T-helper 2 cell (primary cell): ENCODE data around the gene FARS2.
"Not testable (repeated sequence)": the region's sequence is repeated elsewhere in the genome, so short reads cannot be mapped to it uniquely, and the experiment has no call there.

Source experiments
- DNase-seq, 5 experiments: peaks; one replicate each; pipeline versions ENCODE4 v3.0.0 to v3.0.0-alpha.2; 2012 to 2022

Gene FARS2

GRCh38 chr6:5767471-5767870, 506.2 kb downstream of the FARS2 start:
- no peak for DNase-seq

GRCh38 chr6:5771211-5771610, 509.9 kb downstream of the FARS2 start:
- no peak for DNase-seq

GRCh38 chr6:5771759-5772390, 510.6 kb downstream of the FARS2 start:
- DNase-seq: no peak

- no peak for DNase-seq
Observed at GRCh38 chr6:5772408-5773120, 511.3 kb downstream of the FARS2 start.

GRCh38 chr6:5776104-5776503, 514.8 kb downstream of the FARS2 start:
- no peak for DNase-seq

- no peak for DNase-seq
Observed at GRCh38 chr6:5776706-5777390, 515.5 kb downstream of the FARS2 start.

- no peak for DNase-seq
Observed at GRCh38 chr6:5778317-5778857, 517.1 kb downstream of the FARS2 start.

- DNase-seq: no peak
Observed at GRCh38 chr6:5778906-5779305, 517.6 kb downstream of the FARS2 start.

GRCh38 chr6:5781019-5781418, 519.7 kb downstream of the FARS2 start:
- no peak for DNase-seq

GRCh38 chr6:5781966-5782556, 520.7 kb downstream of the FARS2 start:
- no peak for DNase-seq

- no peak for DNase-seq
Observed at GRCh38 chr6:5782783-5783547, 521.7 kb downstream of the FARS2 start.

GRCh38 chr6:5783584-5784089, 522.3 kb downstream of the FARS2 start:
- DNase-seq: no peak

- no peak for DNase-seq
Observed at GRCh38 chr6:5785249-5785648, 523.9 kb downstream of the FARS2 start.

- DNase-seq: no peak
Observed at GRCh38 chr6:5786321-5786968, 525.1 kb downstream of the FARS2 start.

- DNase-seq: no peak
Observed at GRCh38 chr6:5786969-5787720, 525.8 kb downstream of the FARS2 start.

- DNase-seq: not testable (repeated sequence)
Observed at GRCh38 chr6:5789426-5789825, 528.1 kb downstream of the FARS2 start.

GRCh38 chr6:5796555-5796954, 535.2 kb downstream of the FARS2 start:
- not testable (repeated sequence) for DNase-seq

GRCh38 chr6:5806406-5806805, 545.1 kb downstream of the FARS2 start:
- DNase-seq: not testable (repeated sequence)

GRCh38 chr6:5809450-5809849, 548.1 kb downstream of the FARS2 start:
- DNase-seq: peak in 1 of 5 experiments; percentile 15

- DNase-seq: no peak
Observed at GRCh38 chr6:5811997-5812396, 550.7 kb downstream of the FARS2 start.

- DNase-seq: peak in 1 of 5 experiments; percentile 73
Observed at GRCh38 chr6:5813625-5814027, 552.3 kb downstream of the FARS2 start.
